Stimulated activated CD4-positive, alpha-beta T cell treated with anti-CD3 and anti-CD28 coated beads, Interleukin-12 subunit alpha, Interleukin-12 subunit beta, amount 100 ng/mL, for 4 hours (primary cell): Measurements from ENCODE around the gene ACAD8.

ENCODE experiments used
- DNase-seq: peaks from one replicate; pipeline ENCODE4 v3.0.0-alpha.2; 2020

The ACAD8 gene

GRCh38 chr11:134292661-134293060 is 39.3 kb downstream of the ACAD8 start:
- DNase-seq = no peak

DNA sequence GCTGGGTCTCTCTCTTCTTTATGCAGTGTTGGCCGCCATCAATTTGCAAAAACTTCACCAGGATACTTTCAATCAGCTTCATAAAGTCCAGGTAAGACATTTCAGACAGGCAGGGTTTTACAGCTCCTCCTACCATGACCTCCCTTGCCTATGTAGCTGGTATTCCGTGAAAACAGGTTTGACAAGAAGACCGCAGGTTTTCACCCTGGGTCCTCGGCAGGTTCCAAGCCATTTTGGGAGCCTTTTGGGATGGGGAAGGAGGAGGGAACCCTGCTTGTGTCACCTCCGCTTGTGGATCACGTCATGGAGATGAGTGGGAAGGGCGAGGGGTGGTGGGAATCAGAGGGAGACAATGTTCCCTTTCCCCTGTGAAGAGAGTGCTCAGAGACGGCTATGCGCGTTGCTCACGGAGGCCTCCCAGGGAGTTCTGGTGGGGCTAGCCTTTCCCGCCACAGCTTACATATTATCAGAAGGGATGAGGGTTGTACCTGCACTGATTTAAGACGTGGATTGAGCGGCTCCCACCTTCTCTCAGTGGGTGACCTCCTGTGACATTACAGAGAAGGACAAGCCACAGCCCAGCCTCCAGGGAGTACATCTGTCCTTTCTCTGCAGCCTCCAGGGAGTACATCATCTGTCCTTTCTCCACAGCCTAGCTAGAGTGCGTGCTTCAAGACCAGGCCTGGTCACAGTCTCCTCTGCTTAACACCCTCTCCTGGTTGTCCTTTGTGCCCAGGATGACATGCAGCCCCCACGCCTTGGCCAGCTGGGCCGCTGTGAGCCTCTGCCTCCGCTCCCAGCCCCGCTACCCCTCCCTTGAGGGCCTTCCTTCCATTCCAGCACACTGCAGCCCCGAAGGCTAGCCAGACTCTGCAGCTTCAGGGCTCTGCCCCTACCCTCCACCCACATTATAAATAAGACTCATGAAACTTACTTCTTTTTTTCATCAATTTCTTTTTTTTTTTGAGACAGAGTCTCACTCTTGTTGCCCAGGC is 40.0 kb downstream of the ACAD8 start:
- DNase-seq = no peak

GRCh38 chr11:134294664-134295063 is 41.3 kb downstream of the ACAD8 start:
- no peak for DNase-seq

DNA sequence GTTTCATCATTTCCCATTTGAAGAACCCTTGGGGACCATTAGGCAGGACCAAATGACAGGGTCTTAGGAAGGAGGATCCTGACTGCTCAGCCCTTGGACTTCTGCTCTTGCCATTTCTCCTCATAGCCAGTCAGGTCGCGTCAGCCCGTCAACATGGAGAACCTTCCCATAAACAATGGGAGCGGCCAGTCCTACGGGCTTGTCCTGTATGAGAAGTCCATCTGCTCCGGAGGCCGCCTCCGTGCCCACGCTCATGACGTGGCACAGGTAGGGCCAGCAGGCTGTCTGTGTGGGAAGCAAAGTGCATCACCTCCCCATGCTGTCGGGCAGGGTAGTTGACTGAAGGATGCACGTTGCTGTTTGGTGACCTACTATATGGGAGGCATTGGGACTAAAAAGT is 58.9 kb downstream of the ACAD8 start:
- no peak for DNase-seq

- DNase-seq = no peak
These were observed 59.4 kb downstream of the ACAD8 start for GRCh38 chr11:134312807-134313206.

- DNase-seq = no peak
These were observed 60.0 kb downstream of the ACAD8 start for GRCh38 chr11:134313379-134313778.

- no peak for DNase-seq
These were observed 60.6 kb downstream of the ACAD8 start for GRCh38 chr11:134313821-134314607.
